K562 (cell line): ENCODE data around the gene MAGI1. TPM values are rescaled to one million over a fixed set of nuclear protein-coding genes. Genes with fewer than 3 reads are reported as not detected.

Experiments
- ATAC-seq: fragments of 200-7000 bp; cut with Tn5 transposase; 3 replicates; pipeline ENCODE4 v1.9.1; 2020; ENCODE audit warnings: moderate library complexity
- BruUV-seq: library from RNA; stranded (reverse); fragments of 400-500 nt; replicated peaks from 2 replicates; lab custom pipeline; 2021; lab: Mats Ljungman, UMichigan
- CTCF ChIA-PET: fragments of 300-600 bp; formaldehyde crosslinking; extraction: SDS; loops from one replicate; lab custom pipeline; 2021; ENCODE audit warnings: low intra/inter-chr PET ratio; lab: Yijun Ruan, JAX
- POLR2A ChIA-PET: fragments of 300-600, 350-650 bp; sonication (Branson Sonifier 250); formaldehyde crosslinking; extraction: SDS; loops from one replicate; lab custom pipeline; 2021; ENCODE audit warnings: antibody characterized with exemption, inconsistent platforms; lab: Yijun Ruan, JAX
- DNase-seq, 4 experiments: peaks; one replicate each; pipeline versions ENCODE4 v3.0.0 to v3.0.0-alpha.2; 2011 to 2018; ENCODE audit warnings: low spot score in 3 of 4, mixed read lengths in 3 of 4; ENCODE audit errors: extremely low read depth in 1 of 4
- FAIRE-seq: peaks from 2 replicates; lab custom pipeline; 2011; peaks lifted over from hg19 to GRCh38; lab: Jason Lieb, UNC
- H2AFZ ChIP-seq: 2 replicates; pipeline ENCODE4 v1.6.0; 2011; ENCODE audit warnings: low read depth, low read length, control low read depth, inconsistent platforms
- H3K27ac ChIP-seq: fragments of 200-600 bp; 3 replicates; pipeline ENCODE4 v1.8.0; 2011; ENCODE audit warnings: low read depth, mild to moderate bottlenecking, control low read depth, inconsistent platforms, low read length, moderate library complexity, mixed read lengths; ENCODE audit errors: extremely low read depth
- H3K27me3 ChIP-seq, 2 experiments: fragments of 300-600 bp in 1 of 2; 2 replicates in 1 of 2; 3 replicates in 1 of 2; pipeline versions ENCODE4 v1.6.0 to v1.8.0; 2011; ENCODE audit warnings: inconsistent platforms in 2 of 2, low read length in 2 of 2, mild to moderate bottlenecking in 1 of 2, mixed read lengths in 1 of 2, moderate library complexity in 1 of 2; ENCODE audit not compliant: control insufficient read depth in 2 of 2, insufficient read depth in 2 of 2
- H3K36me3 ChIP-seq: fragments of 300-600 bp; 3 replicates; pipeline ENCODE4 v1.8.0; 2011; ENCODE audit warnings: mild to moderate bottlenecking, low read length, inconsistent platforms; ENCODE audit not compliant: control insufficient read depth, insufficient read depth
- H3K4me1 ChIP-seq, 2 experiments: fragments of 200-600 bp in 1 of 2; replicated peaks in 1 of 2; 2 replicates in 1 of 2; 3 replicates in 1 of 2; pipeline versions ENCODE4 v1.5.1 to v1.8.0; 2011; ENCODE audit warnings: inconsistent platforms in 2 of 2, low read length in 2 of 2, mild to moderate bottlenecking in 1 of 2, mixed read lengths in 1 of 2, moderate library complexity in 1 of 2; ENCODE audit not compliant: control insufficient read depth in 2 of 2, insufficient read depth in 2 of 2
- H3K4me2 ChIP-seq: 2 replicates; pipeline ENCODE4 v1.6.1; 2011; ENCODE audit warnings: low read length, control low read depth, inconsistent platforms, mixed read lengths; ENCODE audit not compliant: insufficient read depth
- H3K4me3 ChIP-seq: fragments of 200-600 bp; sonication (generic), shearing (Covaris generic); 2 replicates; pipeline ENCODE4 v1.5.1; 2016; ENCODE audit warnings: control low read depth, inconsistent platforms
- H3K79me2 ChIP-seq: fragments of 200-600 bp; 3 replicates; pipeline ENCODE4 v1.8.0; 2011; ENCODE audit warnings: low read length, inconsistent platforms; ENCODE audit not compliant: control insufficient read depth, insufficient read depth
- H3K9ac ChIP-seq, 2 experiments: 2 replicates each; pipeline versions ENCODE4 v1.6.0 to v1.6.1; 2011; ENCODE audit warnings: low read depth in 2 of 2, low read length in 2 of 2, control low read depth in 1 of 2, inconsistent platforms in 1 of 2, mild to moderate bottlenecking in 1 of 2, mixed read lengths in 1 of 2; ENCODE audit not compliant: insufficient read depth in 1 of 2
- H3K9me1 ChIP-seq: one replicate; pipeline ENCODE4 v1.6.0; 2011; ENCODE audit warnings: inconsistent platforms, mild to moderate bottlenecking, low read length, moderate library complexity; ENCODE audit not compliant: control insufficient read depth, insufficient read depth
- H3K9me3 ChIP-seq: replicated peaks from 2 replicates; pipeline ENCODE4 v1.5.1; 2011; ENCODE audit warnings: low read depth, low read length, inconsistent platforms; ENCODE audit not compliant: control insufficient read depth, insufficient read depth
- H4K20me1 ChIP-seq: replicated peaks from 2 replicates; pipeline ENCODE4 v1.6.1; 2011; ENCODE audit warnings: low read length, inconsistent platforms, mixed read lengths; ENCODE audit not compliant: control insufficient read depth, insufficient read depth
- CEBPZ ChIP-seq: fragments of 150-350 bp; IDR thresholded peaks from 2 replicates; pipeline ENCODE4 v1.6.1; 2014; ENCODE audit warnings: low read depth, mild to moderate bottlenecking, low read length, borderline replicate concordance
- CHAMP1 ChIP-seq: fragments of 450-650 bp; IDR thresholded peaks from 2 replicates; pipeline ENCODE4 v1.6.1; 2016; ENCODE audit warnings: mild to moderate bottlenecking
- ESRRB ChIP-seq: fragments of 250-450 bp; sonication (Bioruptor Pico); IDR thresholded peaks from 2 replicates; pipeline ENCODE4 v1.5.0; 2020; ENCODE audit warnings: mild to moderate bottlenecking, moderate library complexity, borderline replicate concordance
- MIER1 ChIP-seq: fragments of 450-650 bp; IDR thresholded peaks from 2 replicates; pipeline ENCODE4 v1.6.1; 2016; ENCODE audit warnings: antibody characterized with exemption, mild to moderate bottlenecking, low read depth
- MYC ChIP-seq, 2 experiments: fragments of 250-450 bp in 1 of 2; sonication (Bioruptor Pico) in 1 of 2; IDR thresholded peaks; 2 replicates each; pipeline versions ENCODE4 v1.5.1 to v1.6.1; 2012 to 2021; ENCODE audit warnings: low read depth in 2 of 2, borderline replicate concordance in 1 of 2, improper control_type of control experiment in 1 of 2, low read length in 1 of 2, mild to moderate bottlenecking in 1 of 2, moderate library complexity in 1 of 2
- SMARCE1 ChIP-seq: fragments of 450-650 bp; IDR thresholded peaks from 2 replicates; pipeline ENCODE4 v1.7.1; 2016; ENCODE audit warnings: mild to moderate bottlenecking
- TEAD2 ChIP-seq: fragments of 450-650 bp; IDR thresholded peaks from 2 replicates; pipeline ENCODE4 v1.6.1; 2016; ENCODE audit warnings: missing genetic modification characterization, control low read depth, missing compliant biosample characterization
- ZNF253 ChIP-seq: fragments of 250-450 bp; sonication (Bioruptor Pico); conservative IDR thresholded peaks from 2 replicates; pipeline ENCODE4 v1.6.1; 2021; ENCODE audit warnings: mild to moderate bottlenecking
- ZNF77 ChIP-seq: fragments of 250-450 bp; sonication (Bioruptor Pico); IDR thresholded peaks from 2 replicates; pipeline ENCODE4 v1.5.0; 2020
- WGBS: fragments of 100-300 bp; shearing (Covaris generic); methylation state at CpG from one replicate; pipeline ENCODE4 v1.1.6; 2016; ENCODE audit warnings: low coverage, mixed read lengths; ENCODE audit not compliant: insufficient coverage; ENCODE audit errors: missing lambda C conversion rate; 5-methylcytosine and 5-hydroxymethylcytosine counted together
- in situ Hi-C: fragments of 300-500 bp; cut with MboI; formaldehyde crosslinking; loops from 4 replicates; pipeline ENCODE4 v1.15.0; 2018; ENCODE audit warnings: inconsistent platforms, mixed read lengths
- intact Hi-C: fragments of 100-400 bp; cut with micrococcal nuclease; formaldehyde crosslinking; loops from 2 replicates; pipeline ENCODE4 v1.14.2; 2022
- polyA plus RNA-seq, 8 experiments: library from polyadenylated mRNA; depleted of rRNA in 4 of 8; stranded (reverse) in 5 of 8; unstranded in 3 of 8; fragments of >200 nt; fragmentation: Nextera tagmentation in 2 of 8; fragmentation: Illumina TruSeq in 1 of 8; extraction: Ambion mirVana in 2 of 8; extraction: Trizol in 1 of 8; gene quantifications; 2 replicates each; pipeline versions ENCODE4 v1.2.1 to v1.2.3, GENCODE V29; 2011 to 2014; ENCODE audit warnings: inconsistent platforms in 1 of 8, missing spikeins in 1 of 8
- total RNA-seq, 7 experiments: library from RNA; depleted of rRNA in 6 of 7; stranded (reverse); fragments of >200 nt in 6 of 7; fragmentation: Illumina TruSeq in 2 of 7; extraction: Trizol in 2 of 7; gene quantifications; 2 replicates each; pipeline versions ENCODE4 v1.2.1 to v1.2.3, GENCODE V29; 2011 to 2021; ENCODE audit warnings: low replicate concordance in 1 of 7

Gene MAGI1
- total and polyA plus RNA-seq, 9 of the 15 experiments (the other 6 are each of a cell fraction or from before 2014, with no cell fraction given) = 7.8 to 59.4 (median 43.2) TPM

- TF ChIP-seq MYC (IDR thresholded peaks at IDR 0.05; ENCODE audit: low read depth, low read length) (no peak), MYC (CRISPR knock-in tag; IDR thresholded peaks at IDR 0.05; ENCODE audit: borderline replicate concordance, low read depth) (no peak), CEBPZ (no peak)
Observed at GRCh38 chr3:65314269-65314668, 724.4 kb downstream of the MAGI1 start (continued).

- Histone ChIP-seq H3K4me1 (no peaks in the 10 kb centered on the region), H3K27ac (no peak overlapping the region), H3K27me3 (no peaks in the 10 kb centered on the region), H3K4me3 (no peak overlapping the region), H3K9me1 (no peaks in the 10 kb centered on the region), H3K79me2 (no peaks in the 10 kb centered on the region), H3K36me3 (no peaks in the 10 kb centered on the region), H3K9ac (no peak overlapping the region), H3K9me3 (no peaks in the 10 kb centered on the region), H2AFZ (no peak overlapping the region), H3K4me2 (no peak overlapping the region), H4K20me1 (no peaks in the 10 kb centered on the region)
- in situ Hi-C loops (no loop called here), intact Hi-C loops (no loop called here)
- POLR2A ChIA-PET = no interaction called here
- CTCF ChIA-PET = no interaction called here
- WGBS = 4% methylated on average over 2 of the region's 2 CpGs
- FAIRE-seq (no peak), DNase-seq (no peak), ATAC-seq (no peak)
- BruUV-seq = no TSS peak
- TF ChIP-seq ESRRB (CRISPR knock-in tag) (no peak), ZNF77 (CRISPR knock-in tag) (no peak), CHAMP1 (no peak), MIER1 (no peak), ZNF253 (CRISPR knock-in tag) (no peak), SMARCE1 (no peak), TEAD2 (no peak)
Observed at GRCh38 chr3:65313666-65314065, 725.1 kb downstream of the MAGI1 start.
